ENCODE data around the gene ATP6AP1.

DNA sequence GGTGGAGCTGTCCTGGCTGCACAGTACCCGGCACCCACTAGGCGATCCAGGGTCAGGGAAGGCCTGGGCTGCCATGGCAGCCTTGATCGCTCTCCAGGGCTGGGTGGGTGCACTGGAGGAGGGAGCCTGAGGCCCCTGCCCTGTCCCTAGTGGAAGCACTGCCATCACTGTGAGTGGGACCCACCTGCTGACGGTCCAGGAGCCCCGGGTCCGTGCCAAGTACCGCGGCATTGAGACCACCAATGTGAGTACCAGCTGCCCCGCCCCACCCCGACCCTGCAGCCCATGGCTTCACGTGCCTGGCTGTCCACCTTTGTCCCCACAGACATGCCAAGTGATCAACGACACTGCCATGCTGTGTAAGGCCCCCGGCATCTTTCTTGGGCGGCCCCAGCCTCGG lies 38.4 kb downstream of the ATP6AP1 start:
- TF ChIP-seq CTCF (IDR thresholded peaks at IDR 0.05) = no peak
- no peak for TF ChIP-seq POLR2A (IDR thresholded peaks at IDR 0.05)

Measured in heart left ventricle (tissue), 13 donors.